SH-SY5Y (cell line): ENCODE measurements around the gene AMZ2.

Experiments
- GATA2 ChIP-seq: IDR thresholded peaks from 2 replicates; pipeline ENCODE4 v1.6.1; 2011; ENCODE audit warnings: mild to moderate bottlenecking, low read depth, low read length
- GATA3 ChIP-seq: IDR thresholded peaks from 2 replicates; pipeline ENCODE4 v1.6.1; 2011; ENCODE audit warnings: low read depth, mild to moderate bottlenecking, low read length, moderate library complexity

Gene AMZ2

GRCh38 chr17:68294617-68295016 is 46.8 kb downstream of the AMZ2 start:
- TF ChIP-seq GATA2 (no peak), GATA3 (no peak)

- TF ChIP-seq GATA2: no peak
- TF ChIP-seq GATA3: no peak
Measured at GRCh38 chr17:68295086-68295485, 47.2 kb downstream of the AMZ2 start.

- TF ChIP-seq GATA3: no peak
- TF ChIP-seq GATA2: no peak
Measured at GRCh38 chr17:68296217-68297191, 48.7 kb downstream of the AMZ2 start.

- TF ChIP-seq GATA3: no peak
Measured at GRCh38 chr17:68297195-68297594, 49.4 kb downstream of the AMZ2 start.

- TF ChIP-seq GATA3: no peak
- no peak for TF ChIP-seq GATA2
Measured at GRCh38 chr17:68298601-68299000, 50.8 kb downstream of the AMZ2 start.

GRCh38 chr17:68299817-68300216 is 52.0 kb downstream of the AMZ2 start:
- TF ChIP-seq GATA2: no peak
- TF ChIP-seq GATA3: no peak

GRCh38 chr17:68301438-68301959 is 53.7 kb downstream of the AMZ2 start:
- no peak for TF ChIP-seq GATA2
- no peak for TF ChIP-seq GATA3

GRCh38 chr17:68302066-68302564 is 54.3 kb downstream of the AMZ2 start:
- TF ChIP-seq GATA2 (no peak), GATA3 (no peak)

- TF ChIP-seq GATA2: 0 out of 2 replicates have a peak, but pooled peaks have one; percentile 5
- TF ChIP-seq GATA3: no peak
Measured at GRCh38 chr17:68302666-68303065, 54.8 kb downstream of the AMZ2 start.

- TF ChIP-seq GATA2: no peak
- no peak for TF ChIP-seq GATA3
Measured at GRCh38 chr17:68304706-68305105, 56.9 kb downstream of the AMZ2 start.

- TF ChIP-seq GATA3 (no peak), GATA2 (no peak)
Measured at GRCh38 chr17:68305142-68305541, 57.3 kb downstream of the AMZ2 start.
